Ovary (tissue), 9 donors: Measurements from ENCODE around the gene TMED1. TPM values are rescaled to one million over a fixed set of nuclear protein-coding genes. Genes with fewer than 3 reads are reported as not detected.
"Not testable (repeated sequence)": the region's sequence is repeated elsewhere in the genome, so short reads cannot be mapped to it uniquely, and the experiment has no call there.

Experiments used
- DNase-seq, 5 donors: peaks; one replicate each; pipeline ENCODE4 v3.0.0-alpha.2; 2019 to 2020
- H3K27ac ChIP-seq, 2 donors: fragments of 200-600 bp; one replicate each; pipeline versions ENCODE4 v1.5.1 to v1.8.0; 2019 to 2022
- H3K27me3 ChIP-seq: fragments of 200-600 bp; one replicate; pipeline ENCODE4 v1.8.0; 2022
- H3K36me3 ChIP-seq: fragments of 200-600 bp; sonication (generic); one replicate; pipeline ENCODE4 v1.5.1; 2019
- H3K4me1 ChIP-seq: one replicate; pipeline ENCODE4 v1.8.1; 2013; ENCODE audit warnings: mild to moderate bottlenecking, moderate library complexity; ENCODE audit not compliant: insufficient read depth
- H3K4me3 ChIP-seq: fragments of 200-600 bp; sonication (generic); one replicate; pipeline ENCODE4 v1.5.1; 2017
- H3K9me3 ChIP-seq, 2 donors: fragments of 200-600 bp in 1 of 2; sonication (generic) in 1 of 2; one replicate each; pipeline versions ENCODE4 v1.5.1 to v1.8.1; 2013 to 2019; ENCODE audit warnings: mild to moderate bottlenecking in 1 of 2, moderate library complexity in 1 of 2
- EP300 ChIP-seq: sonication (generic); formaldehyde crosslinking; IDR thresholded peaks from one replicate; pipeline ENCODE4 v1.6.1; 2017; ENCODE audit warnings: antibody characterized with exemption
- POLR2A ChIP-seq: fragments of 450-650 bp; IDR thresholded peaks from one replicate; pipeline ENCODE4 v1.6.1; 2017; ENCODE audit warnings: antibody characterized with exemption, mild to moderate bottlenecking, moderate library complexity
- WGBS, 3 donors: extraction: QIAGEN DNeasy Blood & Tissue Kit in 1 of 3; methylation state at CpG; one replicate each; pipeline versions ENCODE4 v1.1.5 to v1.1.7; 2013 to 2017; 5-methylcytosine and 5-hydroxymethylcytosine counted together
- intact Hi-C, 4 donors: fragments of 100-400 bp; cut with DNase I; formaldehyde crosslinking; loops; one replicate each; pipeline versions ENCODE4 v1.11.0 to v1.15.1; 2022 to 2023
- polyA plus RNA-seq, 2 donors: library from polyadenylated mRNA; stranded (reverse); fragments of 200-250 nt in 1 of 2; fragments of 350-450 nt in 1 of 2; fragmentation: Illumina TruSeq in 1 of 2; extraction: RNeasy Lipid Tissue Mini Kit (QIAGEN cat#74804) in 1 of 2; gene quantifications; one replicate each; pipeline ENCODE4 v1.2.3, GENCODE V29; 2013 to 2014
- total RNA-seq, 7 donors: library from RNA; depleted of rRNA in 2 of 7; stranded (reverse); fragments of >200 nt in 2 of 7; fragmentation: NEBNext Ultra II Directional in 3 of 7; extraction: Animal tissue kit (Norgen Biotek cat#: 25700) in 3 of 7; gene quantifications; one replicate each; pipeline versions ENCODE4 v1.1.0 to v1.2.4, GENCODE V29; 2016 to 2023
- TF ChIP-seq, protein P1 (sequence below), 3 donors: fragments of 450-650 bp in 2 of 3; fragments of 200-600 bp in 1 of 3; IDR thresholded peaks; one replicate each; pipeline versions ENCODE4 v1.5.1 to v1.8.0; 2016 to 2022; ENCODE audit warnings: antibody characterized with exemption in 3 of 3, mild to moderate bottlenecking in 1 of 3
- donor health status: DM: no; HTN: no; CAD: no; lungs with moderate emphysema.
- donor health status: DM: no; HTN: no; CAD: no.
- donor health status: Bipolar disorder and iron deficiency.
- donor health status: DM: yes; HTN: yes; CAD: no.
- donor health status: DM: no; HTN: no; CAD: no.
- donor health status: DM: yes; HTN: yes; CAD: no.

The TMED1 gene
- total and polyA plus RNA-seq, 9 donors, result 9.3 to 53.8 (median 29.1) TPM

DNA sequence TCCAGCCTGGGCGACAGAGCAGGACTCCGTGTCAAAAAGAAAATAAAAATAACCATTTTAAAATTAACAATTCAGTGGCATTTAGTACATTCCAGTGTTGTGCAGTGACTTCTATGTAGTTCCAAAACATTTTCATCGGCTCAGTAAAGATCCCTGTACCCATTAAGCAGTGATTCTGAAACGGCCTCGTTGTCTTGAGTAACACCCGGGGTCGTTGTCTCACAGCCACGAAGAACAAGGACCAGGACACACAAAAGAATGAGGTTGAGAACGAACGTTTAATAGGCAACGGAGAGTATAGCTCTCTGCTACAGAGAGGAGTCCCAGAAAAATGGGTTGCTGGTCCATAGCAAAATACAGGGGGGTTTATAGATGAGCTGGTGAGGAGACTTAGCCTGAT, 2.4 kb upstream of the TMED1 start:
- Histone ChIP-seq H3K4me3 (no peak overlapping the region), H3K27me3 (no peaks in the 10 kb centered on the region), H3K36me3 (no peaks in the 10 kb centered on the region), H3K4me1 (peaks cover 4% of the 10 kb centered on the region), H3K9me3 (no peaks in the 10 kb centered on the region), H3K27ac (no peak overlapping the region)
- intact Hi-C loops, result no loop called here
- TF ChIP-seq POLR2A (no peak), EP300 (no peak)
- TF ChIP-seq, protein P1, sequence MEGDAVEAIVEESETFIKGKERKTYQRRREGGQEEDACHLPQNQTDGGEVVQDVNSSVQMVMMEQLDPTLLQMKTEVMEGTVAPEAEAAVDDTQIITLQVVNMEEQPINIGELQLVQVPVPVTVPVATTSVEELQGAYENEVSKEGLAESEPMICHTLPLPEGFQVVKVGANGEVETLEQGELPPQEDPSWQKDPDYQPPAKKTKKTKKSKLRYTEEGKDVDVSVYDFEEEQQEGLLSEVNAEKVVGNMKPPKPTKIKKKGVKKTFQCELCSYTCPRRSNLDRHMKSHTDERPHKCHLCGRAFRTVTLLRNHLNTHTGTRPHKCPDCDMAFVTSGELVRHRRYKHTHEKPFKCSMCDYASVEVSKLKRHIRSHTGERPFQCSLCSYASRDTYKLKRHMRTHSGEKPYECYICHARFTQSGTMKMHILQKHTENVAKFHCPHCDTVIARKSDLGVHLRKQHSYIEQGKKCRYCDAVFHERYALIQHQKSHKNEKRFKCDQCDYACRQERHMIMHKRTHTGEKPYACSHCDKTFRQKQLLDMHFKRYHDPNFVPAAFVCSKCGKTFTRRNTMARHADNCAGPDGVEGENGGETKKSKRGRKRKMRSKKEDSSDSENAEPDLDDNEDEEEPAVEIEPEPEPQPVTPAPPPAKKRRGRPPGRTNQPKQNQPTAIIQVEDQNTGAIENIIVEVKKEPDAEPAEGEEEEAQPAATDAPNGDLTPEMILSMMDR (IDR thresholded peaks at IDR 0.05), result no peak
- no peak for DNase-seq
- WGBS, 3 donors, result 81 to 86% (median 83%) methylated on average over 11 of the region's 11 CpGs

DNA sequence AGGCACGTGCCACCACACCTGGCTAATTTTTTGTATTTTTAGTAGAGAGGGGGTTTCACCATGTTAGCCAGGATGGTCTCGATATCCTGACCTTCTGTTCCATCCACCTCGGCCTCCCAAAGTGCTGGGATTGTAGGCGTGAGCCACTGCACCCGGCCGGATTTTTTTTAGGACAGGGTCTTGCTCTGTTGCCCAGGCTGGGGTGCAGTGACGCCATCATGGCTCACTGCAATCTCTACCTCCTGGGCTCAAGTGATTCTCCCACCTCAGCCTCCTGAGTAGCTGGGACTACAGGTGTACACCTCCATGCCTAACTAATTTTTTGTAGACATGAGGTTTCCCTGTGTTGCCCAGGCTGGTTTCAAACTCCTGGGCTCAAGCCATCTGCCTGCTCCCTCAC, 1.6 kb upstream of the TMED1 start:
- H3K27me3 ChIP-seq, H3K9me3 ChIP-seq, H3K4me1 ChIP-seq, H3K27ac ChIP-seq, H3K36me3 ChIP-seq, DNase-seq, intact Hi-C loops, H3K4me3 ChIP-seq: not testable (repeated sequence)
- 92 to 98% (median 93%) methylated on average over 7 of the region's 7 CpGs for WGBS, 3 donors

DNA sequence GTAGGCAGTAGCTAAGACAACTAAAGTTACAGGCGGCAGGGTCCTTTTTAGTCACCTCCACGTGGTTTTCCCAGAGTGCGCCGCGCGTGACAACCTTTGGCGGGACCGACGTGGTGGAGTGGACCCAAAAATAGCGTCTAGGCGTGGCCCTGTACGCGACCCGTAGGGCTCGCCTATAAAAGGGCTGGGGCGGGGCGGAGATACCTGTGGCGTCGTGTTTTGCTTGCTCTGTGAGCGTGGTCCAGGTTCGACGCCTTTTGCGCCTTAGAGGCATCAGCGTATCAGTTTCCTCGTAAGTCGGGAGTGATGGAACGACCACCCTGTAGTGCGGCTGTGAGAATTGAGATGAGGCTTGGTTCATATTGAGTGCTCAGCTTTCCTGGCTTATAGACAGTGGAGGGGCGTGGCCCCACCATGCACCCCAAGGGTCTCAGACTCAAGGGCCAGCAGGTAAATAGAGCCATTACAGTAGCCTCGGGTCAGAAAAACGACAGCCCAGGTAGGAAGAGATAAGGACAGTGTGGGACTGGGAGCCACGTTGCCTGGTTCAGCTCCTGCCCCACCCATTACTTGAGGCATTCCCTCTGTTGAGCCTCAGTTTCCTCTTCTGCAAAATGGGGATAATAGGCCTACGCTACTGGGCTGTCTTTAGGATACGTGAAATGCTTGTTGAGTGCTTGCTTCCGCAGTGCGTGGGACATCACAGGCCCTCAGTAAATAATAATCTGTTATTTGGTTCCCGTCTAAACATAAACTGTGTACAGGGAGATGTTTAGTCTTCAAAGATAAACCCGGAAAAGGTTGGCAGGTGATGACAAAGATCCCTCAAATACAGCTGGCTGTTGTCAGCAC, 693 bp upstream of the TMED1 start:
- peak overlapping the region; percentile 73 to 98 for H3K27ac ChIP-seq
- no peak for TF ChIP-seq EP300
- TF ChIP-seq, protein P1 (IDR thresholded peaks at IDR 0.05), result no peak
- TF ChIP-seq POLR2A, result no peak
- 26 to 35% (median 26%) methylated on average over 38 of the region's 38 CpGs for WGBS, 3 donors
- intact Hi-C loops, result no loop called here
- H3K36me3 ChIP-seq, result no peaks in the 10 kb centered on the region
- H3K4me1 ChIP-seq, result peaks cover 4% of the 10 kb centered on the region
- H3K4me3 ChIP-seq, result peak overlapping the region; percentile 68
- H3K27me3 ChIP-seq, result no peaks in the 10 kb centered on the region
- no peaks in the 10 kb centered on the region for H3K9me3 ChIP-seq
- DNase-seq, result peak; percentile 86 to 91 (median 88)

DNA sequence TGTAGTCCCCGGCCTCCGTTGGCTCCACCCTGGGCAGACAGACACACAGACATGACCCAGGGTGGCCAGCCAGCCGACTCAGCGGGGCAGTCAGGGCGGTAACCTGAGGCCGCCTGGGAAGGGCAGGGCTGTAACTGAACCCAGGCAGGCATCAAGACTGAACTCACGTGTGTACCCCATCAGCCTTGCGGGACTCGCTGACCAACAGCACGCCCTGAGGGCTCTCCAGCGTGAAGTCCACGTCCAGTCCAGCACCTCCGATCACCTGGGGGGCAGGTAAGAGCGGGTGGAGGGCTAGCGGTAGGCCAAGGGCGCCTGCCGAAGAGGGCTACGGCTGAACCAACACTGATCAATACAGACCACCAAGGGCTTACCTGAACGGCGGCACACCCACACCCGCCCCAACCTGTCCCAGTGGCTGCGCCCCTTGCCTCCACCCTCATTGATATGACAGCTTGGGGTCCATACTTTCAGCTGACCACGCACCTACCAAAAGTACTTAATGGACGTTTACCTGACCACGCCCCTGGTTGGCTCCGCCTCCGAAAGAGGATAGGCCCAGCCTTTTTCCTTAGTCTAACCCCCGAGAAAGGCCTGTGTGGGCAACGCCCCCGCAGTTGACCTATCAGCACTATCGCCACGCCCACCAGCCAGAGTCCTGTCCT, 791 bp downstream of the TMED1 start:
- H3K36me3 ChIP-seq, result no peaks in the 10 kb centered on the region
- no peaks in the 10 kb centered on the region for H3K27me3 ChIP-seq
- peak; percentile 15 for TF ChIP-seq POLR2A
- TF ChIP-seq, protein P1 (IDR thresholded peaks at IDR 0.05), result no peak
- H3K27ac ChIP-seq, result peak overlapping the region; percentile 56 to 98
- peaks cover 4% of the 10 kb centered on the region for H3K4me1 ChIP-seq
- H3K4me3 ChIP-seq, result peak overlapping the region; percentile 68
- no peaks in the 10 kb centered on the region for H3K9me3 ChIP-seq
- peak in 1 of 5 donors; percentile 100 for DNase-seq
- intact Hi-C loops, result no loop called here
- 46 to 58% (median 55%) methylated on average over 32 of the region's 32 CpGs for WGBS, 3 donors

DNA sequence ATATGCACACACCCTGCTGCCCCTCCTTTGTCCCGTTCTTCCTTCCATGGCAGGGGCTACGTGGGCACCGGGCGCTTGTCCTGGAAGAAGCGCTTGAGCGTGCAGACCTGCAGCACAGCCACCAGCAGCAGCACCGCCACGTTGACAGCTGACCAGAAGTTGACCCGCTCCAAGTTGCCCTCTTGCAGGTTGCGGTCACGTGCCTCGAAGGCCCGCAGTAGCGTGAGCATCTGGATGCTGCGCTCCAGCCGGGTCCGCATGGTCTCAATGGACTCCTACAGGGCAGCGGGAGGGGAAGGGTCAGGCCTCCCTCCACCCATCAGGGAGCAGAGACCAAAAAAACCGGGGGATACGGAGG, 3.1 kb downstream of the TMED1 start:
- no peak overlapping the region for H3K27ac ChIP-seq
- no peaks in the 10 kb centered on the region for H3K36me3 ChIP-seq
- 60 to 65% (median 65%) methylated on average over 20 of the region's 20 CpGs for WGBS, 3 donors
- TF ChIP-seq, protein P1 (IDR thresholded peaks at IDR 0.05), result no peak
- TF ChIP-seq EP300, result no peak
- TF ChIP-seq POLR2A, result no peak
- no peak for DNase-seq
- peaks cover 4% of the 10 kb centered on the region for H3K4me1 ChIP-seq
- H3K27me3 ChIP-seq, result no peaks in the 10 kb centered on the region
- intact Hi-C loops, result no loop called here
- no peak overlapping the region for H3K4me3 ChIP-seq
- H3K9me3 ChIP-seq, result no peaks in the 10 kb centered on the region
